Smooth muscle cell (in vitro differentiated cells): Measurements from ENCODE around the gene HOXB9. TPM values are rescaled to one million over a fixed set of nuclear protein-coding genes. Genes with fewer than 3 reads are reported as not detected.

ENCODE experiments used
- DNase-seq: peaks from one replicate; lab custom pipeline; 2025; ENCODE audit not compliant: unreplicated experiment; lab: John Stamatoyannopoulos, UW
- H2AFZ ChIP-seq: fragments of 200-600 bp; sonication (generic); 2 replicates; pipeline ENCODE4 v1.6.0; 2016; ENCODE audit warnings: antibody characterized with exemption, low read depth, mild to moderate bottlenecking
- H3F3A ChIP-seq: fragments of 200-600 bp; sonication (generic); 2 replicates; pipeline ENCODE4 v1.6.0; 2017; ENCODE audit warnings: antibody characterized with exemption, low read depth
- H3K27ac ChIP-seq: fragments of 200-600 bp; sonication (generic); 2 replicates; pipeline ENCODE4 v1.5.1; 2016; ENCODE audit warnings: low read depth, mild to moderate bottlenecking
- H3K27me3 ChIP-seq: fragments of 200-600 bp; sonication (generic); 2 replicates; pipeline ENCODE4 v1.6.1; 2016; ENCODE audit warnings: low read depth, mild to moderate bottlenecking
- H3K36me3 ChIP-seq: fragments of 200-600 bp; sonication (generic); 2 replicates; pipeline ENCODE4 v1.5.1; 2016; ENCODE audit warnings: low read depth
- H3K4me1 ChIP-seq: fragments of 200-600 bp; sonication (generic); 2 replicates; pipeline ENCODE4 v1.5.1; 2016; ENCODE audit warnings: low read depth
- H3K4me2 ChIP-seq: fragments of 200-600 bp; sonication (generic); 2 replicates; pipeline ENCODE4 v1.6.0; 2016; ENCODE audit warnings: mild to moderate bottlenecking
- H3K4me3 ChIP-seq: fragments of 200-600 bp; sonication (generic); 2 replicates; pipeline ENCODE4 v1.5.1; 2016; ENCODE audit warnings: mild to moderate bottlenecking
- H3K79me2 ChIP-seq: fragments of 200-600 bp; sonication (generic); 2 replicates; pipeline ENCODE4 v1.6.0; 2016; ENCODE audit warnings: low read depth, mild to moderate bottlenecking
- H3K9ac ChIP-seq: fragments of 200-600 bp; sonication (generic); 2 replicates; pipeline ENCODE4 v1.6.0; 2016; ENCODE audit warnings: low read depth
- H3K9me3 ChIP-seq: fragments of 200-600 bp; sonication (generic); replicated peaks from 2 replicates; pipeline ENCODE4 v1.5.1; 2016; ENCODE audit warnings: low read depth
- H4K20me1 ChIP-seq: fragments of 200-600 bp; sonication (generic); 2 replicates; pipeline ENCODE4 v1.6.0; 2016; ENCODE audit warnings: low read depth
- CTCF ChIP-seq: fragments of 200-600 bp; sonication (generic); IDR thresholded peaks from 2 replicates; pipeline ENCODE4 v1.5.1; 2017; ENCODE audit warnings: borderline replicate concordance, mild to moderate bottlenecking, antibody characterized with exemption; ENCODE audit not compliant: insufficient read depth, poor library complexity, severe bottlenecking
- WGBS: methylation state at CpG from one replicate; pipeline ENCODE4 v1.1.7; 2016; ENCODE audit warnings: low lambda C conversion rate; 5-methylcytosine and 5-hydroxymethylcytosine counted together
- polyA plus RNA-seq: library from polyadenylated mRNA; unstranded; fragments of >200 nt; fragmentation: Nextera tagmentation; extraction: Ambion mirVana; gene quantifications from 2 replicates; pipeline ENCODE4 v1.2.1, GENCODE V29; 2016
- total RNA-seq: library from RNA; depleted of rRNA; stranded (reverse); fragments of >200 nt; gene quantifications from 2 replicates; pipeline ENCODE4 v1.2.3, GENCODE V29; 2014

The HOXB9 gene
- total and polyA plus RNA-seq, 2 experiments from 2014 or later = 13.8 to 24.3 TPM

GRCh38 chr17:48578616-48579470 lies 47.3 kb downstream of the HOXB9 start:
- H2AFZ ChIP-seq = no peak overlapping the region

GRCh38 chr17:48577946-48578615 lies 48.1 kb downstream of the HOXB9 start, which contains the start of gene HOXB4:
Gene HOXB4, minus strand, starts transcription at chr17:48578350. Its CDS starts 31 bp downstream, at chr17:48578319.
- Histone ChIP-seq H3K9me3 (no peaks in the 10 kb centered on the region), H3K27ac (no peak within 1 kb of the TSS), H3K4me2 (peak within 1 kb of the TSS; percentile 90), H3K79me2 (peaks cover 53% of the 10 kb centered on the region), H3K4me1 (peaks cover 7% of the 10 kb centered on the region), H3K36me3 (no peaks in the 10 kb centered on the region), H3K4me3 (peak within 1 kb of the TSS; percentile 53), H3F3A (no peaks in the 10 kb centered on the region), H3K9ac (no peak within 1 kb of the TSS), H4K20me1 (peaks cover 97% of the 10 kb centered on the region), H3K27me3 (peaks cover 90% of the 10 kb centered on the region), H2AFZ (no peak within 1 kb of the TSS)
- DNase-seq = no peak
- 4% methylated on average over 17 of the region's 58 CpGs for WGBS
- TF ChIP-seq CTCF = no peak

More at GRCh38 chr17:48578616-48579470, 47.3 kb downstream of the HOXB9 start:
- no peak for DNase-seq
- Histone ChIP-seq H3K4me1 (peaks cover 7% of the 10 kb centered on the region), H3K9me3 (no peaks in the 10 kb centered on the region), H4K20me1 (peaks cover 97% of the 10 kb centered on the region), H3K4me3 (peak overlapping the region; percentile 53), H3K36me3 (no peaks in the 10 kb centered on the region), H3K79me2 (peaks cover 61% of the 10 kb centered on the region), H3K4me2 (peak overlapping the region; percentile 90), H3F3A (no peaks in the 10 kb centered on the region), H3K27ac (no peak overlapping the region), H3K9ac (no peak overlapping the region), H3K27me3 (peaks cover 90% of the 10 kb centered on the region)
- WGBS = 12% methylated on average over 37 of the region's 43 CpGs
- no peak for TF ChIP-seq CTCF

GRCh38 chr17:48577330-48577945 lies 48.7 kb downstream of the HOXB9 start:
- Histone ChIP-seq H3K27me3 (peaks cover 90% of the 10 kb centered on the region), H4K20me1 (peaks cover 97% of the 10 kb centered on the region), H3K36me3 (no peaks in the 10 kb centered on the region), H3K9ac (no peak overlapping the region), H3K4me3 (peak overlapping the region; percentile 53), H3K79me2 (peaks cover 52% of the 10 kb centered on the region), H3K27ac (no peak overlapping the region), H3K9me3 (no peaks in the 10 kb centered on the region), H2AFZ (no peak overlapping the region), H3K4me2 (peak overlapping the region; percentile 90), H3K4me1 (peaks cover 7% of the 10 kb centered on the region), H3F3A (no peaks in the 10 kb centered on the region)
- WGBS = 9% methylated on average over 10 of the region's 19 CpGs
- TF ChIP-seq CTCF = no peak
- DNase-seq = no peak
